Esophagus squamous epithelium (tissue), 4 donors: ENCODE data around the gene DNAJC7.

Experiments
- POLR2A ChIP-seq, 4 donors: fragments of 450-650 bp; IDR thresholded peaks; one replicate each; pipeline ENCODE4 v1.6.1; 2017; ENCODE audit warnings: antibody characterized with exemption in 4 of 4, mild to moderate bottlenecking in 4 of 4, moderate library complexity in 3 of 4
- TF ChIP-seq, protein P1 (sequence below), 6 experiments: fragments of 450-650 bp in 4 of 6; fragments of 200-600 bp in 2 of 6; sonication (generic) in 2 of 6; IDR thresholded peaks; one replicate each; pipeline ENCODE4 v1.5.1; 2016 to 2019; ENCODE audit warnings: antibody characterized with exemption in 6 of 6, mild to moderate bottlenecking in 4 of 6, moderate library complexity in 4 of 6

DNA sequence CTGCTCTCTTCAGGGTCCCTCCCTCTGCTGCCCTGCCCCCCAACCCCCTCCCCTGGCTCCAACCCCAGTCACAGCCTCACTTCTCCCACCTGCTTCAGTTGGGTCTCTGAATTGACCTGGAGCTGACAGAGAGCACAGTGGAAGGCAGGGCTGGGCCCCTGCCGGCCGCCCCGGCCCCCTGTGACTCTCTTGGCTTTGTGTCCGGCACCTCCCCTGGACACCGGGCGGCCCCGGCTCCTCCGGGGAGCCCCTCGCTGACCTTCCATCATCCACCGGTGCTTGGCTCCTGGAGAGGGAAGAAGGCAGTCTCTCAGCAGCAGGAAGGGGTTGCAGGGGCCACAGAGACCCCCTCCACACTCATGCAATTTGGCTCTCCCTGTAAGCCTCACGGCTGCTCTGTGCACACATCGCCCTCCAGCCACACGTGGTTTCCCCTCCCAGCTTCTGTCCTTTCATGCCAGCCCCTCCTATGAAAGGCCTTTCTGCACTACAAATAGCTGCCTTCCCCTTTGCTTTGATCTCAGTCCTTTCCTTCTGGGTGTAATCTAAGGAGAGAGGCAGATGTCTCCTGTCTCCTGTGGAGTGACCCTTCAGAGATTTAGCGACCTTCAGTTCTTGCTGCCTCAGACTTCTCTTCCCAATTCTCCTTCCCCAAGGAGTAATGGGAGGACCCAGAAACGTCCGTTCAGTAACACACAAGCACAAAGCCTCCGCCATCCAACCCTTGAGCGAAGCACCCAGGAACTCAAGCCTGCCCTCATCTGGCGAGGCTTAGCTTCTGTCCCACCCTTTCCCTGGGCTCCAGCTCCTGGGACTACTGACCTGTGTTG, 10.9 kb upstream of the DNAJC7 start:
- TF ChIP-seq, protein P1, sequence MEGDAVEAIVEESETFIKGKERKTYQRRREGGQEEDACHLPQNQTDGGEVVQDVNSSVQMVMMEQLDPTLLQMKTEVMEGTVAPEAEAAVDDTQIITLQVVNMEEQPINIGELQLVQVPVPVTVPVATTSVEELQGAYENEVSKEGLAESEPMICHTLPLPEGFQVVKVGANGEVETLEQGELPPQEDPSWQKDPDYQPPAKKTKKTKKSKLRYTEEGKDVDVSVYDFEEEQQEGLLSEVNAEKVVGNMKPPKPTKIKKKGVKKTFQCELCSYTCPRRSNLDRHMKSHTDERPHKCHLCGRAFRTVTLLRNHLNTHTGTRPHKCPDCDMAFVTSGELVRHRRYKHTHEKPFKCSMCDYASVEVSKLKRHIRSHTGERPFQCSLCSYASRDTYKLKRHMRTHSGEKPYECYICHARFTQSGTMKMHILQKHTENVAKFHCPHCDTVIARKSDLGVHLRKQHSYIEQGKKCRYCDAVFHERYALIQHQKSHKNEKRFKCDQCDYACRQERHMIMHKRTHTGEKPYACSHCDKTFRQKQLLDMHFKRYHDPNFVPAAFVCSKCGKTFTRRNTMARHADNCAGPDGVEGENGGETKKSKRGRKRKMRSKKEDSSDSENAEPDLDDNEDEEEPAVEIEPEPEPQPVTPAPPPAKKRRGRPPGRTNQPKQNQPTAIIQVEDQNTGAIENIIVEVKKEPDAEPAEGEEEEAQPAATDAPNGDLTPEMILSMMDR (IDR thresholded peaks at IDR 0.05), result peak in 2 of 6 experiments; percentile 16 to 40
- no peak for TF ChIP-seq POLR2A (IDR thresholded peaks at IDR 0.05)
